SK-N-SH (cell line): ENCODE results near the gene LRRC8C.

Source experiments
- ELF1 ChIP-seq: IDR thresholded peaks from 2 replicates; pipeline ENCODE4 v1.4.0; 2012
- EP300 ChIP-seq, 2 experiments: IDR thresholded peaks; 2 replicates each; pipeline versions ENCODE4 v1.4.0 to v1.6.1; 2012; ENCODE audit warnings: borderline replicate concordance in 1 of 2, low read depth in 1 of 2, low read length in 1 of 2
- EZH2phosphoT487 ChIP-seq: fragments of 200-600 bp; sonication (generic); IDR thresholded peaks from 2 replicates; pipeline ENCODE4 v1.6.1; 2017; ENCODE audit warnings: low read depth, mixed run types, mild to moderate bottlenecking, antibody characterized with exemption, moderate library complexity, borderline replicate concordance
- GABPA ChIP-seq: IDR thresholded peaks from 2 replicates; pipeline ENCODE4 v1.4.0; 2012; ENCODE audit warnings: low read depth, mild to moderate bottlenecking
- MXI1 ChIP-seq: IDR thresholded peaks from 2 replicates; pipeline ENCODE4 v1.6.1; 2012; ENCODE audit warnings: mild to moderate bottlenecking, low read depth, low read length, improper control_type of control experiment
- RAD21 ChIP-seq: IDR thresholded peaks from 2 replicates; pipeline ENCODE4 v1.6.1; 2012; ENCODE audit warnings: mild to moderate bottlenecking, low read length
- RCOR1 ChIP-seq: fragments of 150-350 bp; IDR thresholded peaks from 2 replicates; pipeline ENCODE4 v1.6.1; 2017; ENCODE audit warnings: antibody characterized with exemption, low read length
- SIN3A ChIP-seq: IDR thresholded peaks from 2 replicates; pipeline ENCODE4 v1.6.1; 2012; ENCODE audit warnings: low read depth, mild to moderate bottlenecking, low read length, moderate library complexity, borderline replicate concordance
- SMC3 ChIP-seq: IDR thresholded peaks from 2 replicates; pipeline ENCODE4 v1.6.1; 2012; ENCODE audit warnings: low read depth, low read length, improper control_type of control experiment
- YY1 ChIP-seq: IDR thresholded peaks from 2 replicates; pipeline ENCODE4 v1.4.0; 2012; ENCODE audit warnings: low read depth, mild to moderate bottlenecking
- TF ChIP-seq, protein P1 (sequence below): fragments of 200-600 bp; sonication (generic); IDR thresholded peaks from 2 replicates; pipeline ENCODE4 v1.6.1; 2017; ENCODE audit warnings: antibody characterized with exemption, mild to moderate bottlenecking, moderate library complexity
- TF ChIP-seq, protein P2 (sequence below): IDR thresholded peaks from 2 replicates; pipeline ENCODE4 v1.6.1; 2012; ENCODE audit warnings: mild to moderate bottlenecking, low read depth, low read length, moderate library complexity
- TF ChIP-seq, protein P3 (sequence below): IDR thresholded peaks from 2 replicates; pipeline ENCODE4; 2012

DNA sequence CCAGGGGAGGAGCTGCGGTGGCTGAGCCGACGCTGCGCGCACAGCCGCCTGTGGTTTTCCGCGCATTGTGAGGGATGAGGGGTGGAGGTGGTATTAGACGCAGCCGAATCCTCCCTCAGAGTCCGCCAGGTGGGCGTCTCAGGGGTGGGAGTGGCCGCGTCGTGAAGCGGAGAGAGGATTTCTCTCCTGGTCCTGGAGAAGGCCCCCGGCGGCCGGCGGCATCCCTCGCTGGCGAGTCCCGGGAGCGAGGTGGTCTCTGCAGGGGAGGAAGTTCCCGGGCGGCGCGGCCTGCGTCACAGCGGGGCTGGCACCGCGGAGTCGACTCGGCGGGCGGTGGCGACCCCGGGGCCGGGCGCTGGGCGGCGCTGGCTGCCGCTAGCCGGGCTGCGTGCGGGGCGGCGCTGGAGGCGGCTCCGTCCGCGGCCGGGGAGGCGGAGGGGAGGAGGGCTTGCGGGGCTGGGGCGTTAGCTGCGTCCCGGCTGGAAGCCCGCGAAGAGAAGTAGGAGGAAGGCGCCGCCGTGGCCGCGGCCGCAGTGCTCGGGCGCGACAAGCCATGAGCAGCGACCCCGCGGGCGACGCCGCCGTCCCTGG lies at the start of gene LRRC8C:
- TF ChIP-seq, protein P1, sequence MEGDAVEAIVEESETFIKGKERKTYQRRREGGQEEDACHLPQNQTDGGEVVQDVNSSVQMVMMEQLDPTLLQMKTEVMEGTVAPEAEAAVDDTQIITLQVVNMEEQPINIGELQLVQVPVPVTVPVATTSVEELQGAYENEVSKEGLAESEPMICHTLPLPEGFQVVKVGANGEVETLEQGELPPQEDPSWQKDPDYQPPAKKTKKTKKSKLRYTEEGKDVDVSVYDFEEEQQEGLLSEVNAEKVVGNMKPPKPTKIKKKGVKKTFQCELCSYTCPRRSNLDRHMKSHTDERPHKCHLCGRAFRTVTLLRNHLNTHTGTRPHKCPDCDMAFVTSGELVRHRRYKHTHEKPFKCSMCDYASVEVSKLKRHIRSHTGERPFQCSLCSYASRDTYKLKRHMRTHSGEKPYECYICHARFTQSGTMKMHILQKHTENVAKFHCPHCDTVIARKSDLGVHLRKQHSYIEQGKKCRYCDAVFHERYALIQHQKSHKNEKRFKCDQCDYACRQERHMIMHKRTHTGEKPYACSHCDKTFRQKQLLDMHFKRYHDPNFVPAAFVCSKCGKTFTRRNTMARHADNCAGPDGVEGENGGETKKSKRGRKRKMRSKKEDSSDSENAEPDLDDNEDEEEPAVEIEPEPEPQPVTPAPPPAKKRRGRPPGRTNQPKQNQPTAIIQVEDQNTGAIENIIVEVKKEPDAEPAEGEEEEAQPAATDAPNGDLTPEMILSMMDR, result peak; percentile 27
- TF ChIP-seq SMC3, result peak; percentile 78
- TF ChIP-seq, protein P2, sequence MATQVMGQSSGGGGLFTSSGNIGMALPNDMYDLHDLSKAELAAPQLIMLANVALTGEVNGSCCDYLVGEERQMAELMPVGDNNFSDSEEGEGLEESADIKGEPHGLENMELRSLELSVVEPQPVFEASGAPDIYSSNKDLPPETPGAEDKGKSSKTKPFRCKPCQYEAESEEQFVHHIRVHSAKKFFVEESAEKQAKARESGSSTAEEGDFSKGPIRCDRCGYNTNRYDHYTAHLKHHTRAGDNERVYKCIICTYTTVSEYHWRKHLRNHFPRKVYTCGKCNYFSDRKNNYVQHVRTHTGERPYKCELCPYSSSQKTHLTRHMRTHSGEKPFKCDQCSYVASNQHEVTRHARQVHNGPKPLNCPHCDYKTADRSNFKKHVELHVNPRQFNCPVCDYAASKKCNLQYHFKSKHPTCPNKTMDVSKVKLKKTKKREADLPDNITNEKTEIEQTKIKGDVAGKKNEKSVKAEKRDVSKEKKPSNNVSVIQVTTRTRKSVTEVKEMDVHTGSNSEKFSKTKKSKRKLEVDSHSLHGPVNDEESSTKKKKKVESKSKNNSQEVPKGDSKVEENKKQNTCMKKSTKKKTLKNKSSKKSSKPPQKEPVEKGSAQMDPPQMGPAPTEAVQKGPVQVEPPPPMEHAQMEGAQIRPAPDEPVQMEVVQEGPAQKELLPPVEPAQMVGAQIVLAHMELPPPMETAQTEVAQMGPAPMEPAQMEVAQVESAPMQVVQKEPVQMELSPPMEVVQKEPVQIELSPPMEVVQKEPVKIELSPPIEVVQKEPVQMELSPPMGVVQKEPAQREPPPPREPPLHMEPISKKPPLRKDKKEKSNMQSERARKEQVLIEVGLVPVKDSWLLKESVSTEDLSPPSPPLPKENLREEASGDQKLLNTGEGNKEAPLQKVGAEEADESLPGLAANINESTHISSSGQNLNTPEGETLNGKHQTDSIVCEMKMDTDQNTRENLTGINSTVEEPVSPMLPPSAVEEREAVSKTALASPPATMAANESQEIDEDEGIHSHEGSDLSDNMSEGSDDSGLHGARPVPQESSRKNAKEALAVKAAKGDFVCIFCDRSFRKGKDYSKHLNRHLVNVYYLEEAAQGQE, result no peak
- no peak for TF ChIP-seq EP300 (IDR thresholded peaks at IDR 0.05; ENCODE audit: borderline replicate concordance in 1 of 2, low read depth in 1 of 2, low read length in 1 of 2)
- TF ChIP-seq, protein P3, sequence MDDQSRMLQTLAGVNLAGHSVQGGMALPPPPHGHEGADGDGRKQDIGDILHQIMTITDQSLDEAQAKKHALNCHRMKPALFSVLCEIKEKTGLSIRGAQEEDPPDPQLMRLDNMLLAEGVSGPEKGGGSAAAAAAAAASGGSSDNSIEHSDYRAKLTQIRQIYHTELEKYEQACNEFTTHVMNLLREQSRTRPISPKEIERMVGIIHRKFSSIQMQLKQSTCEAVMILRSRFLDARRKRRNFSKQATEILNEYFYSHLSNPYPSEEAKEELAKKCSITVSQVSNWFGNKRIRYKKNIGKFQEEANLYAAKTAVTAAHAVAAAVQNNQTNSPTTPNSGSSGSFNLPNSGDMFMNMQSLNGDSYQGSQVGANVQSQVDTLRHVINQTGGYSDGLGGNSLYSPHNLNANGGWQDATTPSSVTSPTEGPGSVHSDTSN, result no peak
- TF ChIP-seq GABPA, result 0 out of 2 replicates have a peak, but pooled peaks have one; percentile 16
- peak; percentile 63 for TF ChIP-seq RAD21
- 0 out of 2 replicates have a peak, but pooled peaks have one; percentile 23 for TF ChIP-seq SIN3A
- no peak for TF ChIP-seq YY1
- no peak for TF ChIP-seq ELF1
- TF ChIP-seq RCOR1, result 0 out of 2 replicates have a peak, but pooled peaks have one; percentile 1
- TF ChIP-seq EZH2phosphoT487, result no peak
- peak; percentile 31; the same call in 1 of the 2 replicates for TF ChIP-seq MXI1
